Fibroblast of lung (primary cell): ENCODE results near the gene PHF3. TPM values are rescaled to one million over a fixed set of nuclear protein-coding genes. Genes with fewer than 3 reads are reported as not detected.

Source experiments
- DNase-seq, 2 donors: peaks; one replicate each; pipeline versions ENCODE4 v3.0.0 to v3.0.0-alpha.2; 2010; ENCODE audit warnings: low read depth in 2 of 2
- H2AFZ ChIP-seq: 2 replicates; pipeline ENCODE4 v1.5.1; 2012; ENCODE audit warnings: low read length, control low read depth, inconsistent platforms
- H3K27ac ChIP-seq: 2 replicates; pipeline ENCODE4 v1.5.1; 2011; ENCODE audit warnings: low read length, control low read depth; ENCODE audit not compliant: insufficient read depth
- H3K27me3 ChIP-seq: 2 replicates; pipeline ENCODE4 v1.5.1; 2011; ENCODE audit warnings: mild to moderate bottlenecking, low read length; ENCODE audit not compliant: control insufficient read depth, insufficient read depth
- H3K36me3 ChIP-seq: 2 replicates; pipeline ENCODE4 v1.5.1; 2011; ENCODE audit warnings: low read length; ENCODE audit not compliant: control insufficient read depth, insufficient read depth
- H3K4me1 ChIP-seq: 2 replicates; pipeline ENCODE4 v1.5.1; 2011; ENCODE audit warnings: low read length; ENCODE audit not compliant: control insufficient read depth, insufficient read depth; ENCODE audit errors: extremely low read depth
- H3K4me2 ChIP-seq: 2 replicates; pipeline ENCODE4 v1.5.1; 2011; ENCODE audit warnings: low read length, control low read depth; ENCODE audit not compliant: insufficient read depth; ENCODE audit errors: extremely low read depth
- H3K4me3 ChIP-seq, 4 experiments: fragments of 200-600 bp in 1 of 4; sonication (generic) in 1 of 4; replicated peaks in 1 of 4; 2 replicates each; pipeline ENCODE4 v1.5.1; 2011 to 2016; ENCODE audit warnings: low read length in 4 of 4, low read depth in 3 of 4, mild to moderate bottlenecking in 3 of 4, control low read depth in 2 of 4, inconsistent platforms in 1 of 4, mixed read lengths in 1 of 4; ENCODE audit not compliant: insufficient read depth in 1 of 4; ENCODE audit errors: control extremely low read depth in 1 of 4
- H3K79me2 ChIP-seq: 2 replicates; pipeline ENCODE4 v1.5.1; 2012; ENCODE audit warnings: mild to moderate bottlenecking, low read length, inconsistent platforms; ENCODE audit not compliant: control insufficient read depth, insufficient read depth
- H3K9ac ChIP-seq: 2 replicates; pipeline ENCODE4 v1.5.1; 2011; ENCODE audit warnings: mild to moderate bottlenecking, low read length, control low read depth; ENCODE audit not compliant: insufficient read depth
- H3K9me3 ChIP-seq: 2 replicates; pipeline ENCODE4 v1.5.1; 2012; ENCODE audit warnings: low read depth, low read length; ENCODE audit not compliant: control insufficient read depth, insufficient read depth
- H4K20me1 ChIP-seq: 2 replicates; pipeline ENCODE4 v1.5.1; 2011; ENCODE audit warnings: low read length; ENCODE audit not compliant: control insufficient read depth, insufficient read depth; ENCODE audit errors: extremely low read depth
- CTCF ChIP-seq, 2 donors: IDR thresholded peaks in 1 of 2; conservative IDR thresholded peaks in 1 of 2; 1 replicate in 1 of 2; 2 replicates in 1 of 2; pipeline ENCODE4 v1.5.1; 2011 to 2012; ENCODE audit warnings: low read length in 2 of 2, control low read depth in 1 of 2, inconsistent platforms in 1 of 2, low read depth in 1 of 2, mild to moderate bottlenecking in 1 of 2
- EZH2 ChIP-seq: IDR thresholded peaks from 2 replicates; pipeline ENCODE4 v1.5.1; 2012; ENCODE audit warnings: low read length, control low read depth, mild to moderate bottlenecking; ENCODE audit errors: missing control alignments
- polyA plus RNA-seq, 2 donors: library from polyadenylated mRNA; depleted of rRNA in 1 of 2; stranded (reverse) in 1 of 2; unstranded in 1 of 2; fragments of >200 nt; gene quantifications; 2 replicates each; pipeline ENCODE4 v1.2.1, GENCODE V29; 2011 to 2012; ENCODE audit warnings: missing spikeins in 1 of 2
- total RNA-seq: library from RNA; depleted of rRNA; stranded (reverse); fragments of >200 nt; gene quantifications from 2 replicates; pipeline ENCODE4 v1.2.1, GENCODE V29; 2014

Gene PHF3
- total and polyA plus RNA-seq, 2 donors (not counting 1 experiment from before 2014, with no cell fraction given): 22.2 to 71.5 TPM

GRCh38 chr6:63663956-63664281 lies 28.3 kb downstream of the PHF3 start:
- peaks cover 34% of the 10 kb centered on the region for H3K79me2 ChIP-seq
- TF ChIP-seq CTCF (conservative IDR thresholded peaks at IDR 0.05 in 1 of 2, IDR thresholded peaks at IDR 0.05 in 1 of 2; ENCODE audit: low read depth in 1 of 2, low read length in 2 of 2) (no peak), EZH2 (no peak)

DNA sequence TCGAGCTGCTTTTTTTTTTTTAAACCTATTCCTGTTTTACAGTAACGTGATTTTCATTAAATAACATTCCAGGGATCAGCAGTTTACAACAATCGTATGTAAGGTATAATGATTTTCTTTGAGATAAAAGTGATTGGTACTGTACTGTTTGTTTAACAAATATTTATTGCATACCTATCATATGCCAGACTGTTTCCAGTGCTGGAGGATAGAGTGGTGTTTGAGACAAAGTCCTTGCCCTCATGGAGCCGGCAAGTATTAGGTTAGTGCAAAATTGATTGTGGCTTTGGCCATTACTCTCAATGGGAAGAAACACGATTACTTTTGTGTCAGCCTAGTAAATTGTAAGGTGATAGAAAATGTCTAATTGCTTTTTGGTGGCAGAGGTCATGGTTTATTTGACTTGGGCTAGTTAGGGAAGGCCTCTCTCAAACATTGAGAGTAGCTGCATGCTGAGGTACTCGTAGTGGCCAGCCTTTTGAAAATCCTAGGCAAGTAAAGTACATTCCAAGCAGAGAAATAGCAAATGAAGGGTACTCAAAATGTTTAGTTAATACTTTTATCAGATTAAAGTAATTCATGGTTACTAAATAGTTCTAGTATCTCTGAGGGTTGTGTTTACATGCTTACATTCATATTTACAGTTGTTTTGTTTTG lies 35.6 kb downstream of the PHF3 start:
- H3K4me2 ChIP-seq: no peak overlapping the region
- H3K27ac ChIP-seq: no peak overlapping the region
- no peak overlapping the region for H3K9ac ChIP-seq
- no peaks in the 10 kb centered on the region for H3K36me3 ChIP-seq
- H3K79me2 ChIP-seq: peaks cover 13% of the 10 kb centered on the region
- TF ChIP-seq EZH2 (no peak), CTCF (conservative IDR thresholded peaks at IDR 0.05 in 1 of 2, IDR thresholded peaks at IDR 0.05 in 1 of 2; ENCODE audit: low read depth in 1 of 2, low read length in 2 of 2) (no peak)
- no peak overlapping the region for H2AFZ ChIP-seq
- H3K4me1 ChIP-seq: no peaks in the 10 kb centered on the region
- H3K9me3 ChIP-seq: no peaks in the 10 kb centered on the region
- H4K20me1 ChIP-seq: no peaks in the 10 kb centered on the region
- H3K4me3 ChIP-seq: no peak overlapping the region
- no peak for DNase-seq
- no peaks in the 10 kb centered on the region for H3K27me3 ChIP-seq

More at GRCh38 chr6:63663956-63664281, 28.3 kb downstream of the PHF3 start:
- Histone ChIP-seq H4K20me1 (no peaks in the 10 kb centered on the region), H2AFZ (no peak overlapping the region), H3K9me3 (no peaks in the 10 kb centered on the region), H3K9ac (no peak overlapping the region), H3K27ac (no peak overlapping the region), H3K27me3 (no peaks in the 10 kb centered on the region), H3K4me2 (no peak overlapping the region), H3K4me1 (peaks cover 2% of the 10 kb centered on the region), H3K36me3 (no peaks in the 10 kb centered on the region), H3K4me3 (no peak overlapping the region)
- no peak for DNase-seq

DNA sequence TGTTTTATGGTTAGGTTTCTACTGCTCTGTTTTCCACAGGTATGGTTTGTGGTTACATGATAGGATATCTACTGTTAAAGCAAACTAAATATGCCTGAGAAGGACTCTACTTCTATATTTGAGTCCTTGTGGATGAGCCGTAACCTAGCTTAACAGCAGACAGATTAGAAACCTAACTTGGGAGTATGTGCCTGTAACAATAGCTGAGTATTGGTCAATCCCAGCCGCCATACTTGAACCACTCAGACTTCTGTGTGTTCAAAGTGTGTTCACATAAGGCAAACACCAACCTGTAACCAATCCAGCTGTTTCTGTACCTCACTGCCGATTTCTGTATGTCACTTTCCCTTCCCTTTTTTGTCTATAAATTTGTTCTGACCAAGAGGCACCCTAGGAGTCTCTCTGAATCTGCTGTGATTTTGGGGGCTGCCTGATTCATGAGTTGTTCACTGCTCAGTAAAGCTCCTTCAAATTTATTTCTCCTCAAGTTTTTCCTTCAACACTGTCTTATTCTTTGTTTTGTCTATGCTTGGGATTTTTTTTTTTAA lies 37.1 kb downstream of the PHF3 start:
- Histone ChIP-seq H3K27me3 (no peaks in the 10 kb centered on the region), H3K36me3 (no peaks in the 10 kb centered on the region), H3K27ac (no peak overlapping the region), H3K4me3 (no peak overlapping the region), H3K79me2 (peaks cover 12% of the 10 kb centered on the region), H3K4me2 (no peak overlapping the region), H4K20me1 (no peaks in the 10 kb centered on the region), H3K9ac (no peak overlapping the region), H2AFZ (no peak overlapping the region), H3K9me3 (no peaks in the 10 kb centered on the region), H3K4me1 (peaks cover 3% of the 10 kb centered on the region)
- no peak for DNase-seq
- TF ChIP-seq CTCF (conservative IDR thresholded peaks at IDR 0.05 in 1 of 2, IDR thresholded peaks at IDR 0.05 in 1 of 2; ENCODE audit: low read depth in 1 of 2, low read length in 2 of 2) (no peak), EZH2 (no peak)
